GM23338 (cell line): ENCODE results near the gene ZNF285. TPM values are rescaled to one million over a fixed set of nuclear protein-coding genes. Genes with fewer than 3 reads are reported as not detected.

Experiments
- ATAC-seq: fragments of 200-7000 bp; cut with Tn5 transposase; 3 replicates; pipeline ENCODE4 v1.9.1; 2020
- DNase-seq: peaks from one replicate; pipeline ENCODE4 v3.0.0-alpha.2; 2015; ENCODE audit warnings: low spot score
- H2AFZ ChIP-seq: fragments of 200-600 bp; sonication (generic); 2 replicates; pipeline ENCODE4 v1.8.0; 2016; ENCODE audit warnings: antibody characterized with exemption, mild to moderate bottlenecking, moderate library complexity
- H3F3A ChIP-seq: fragments of 200-600 bp; sonication (generic); replicated peaks from 2 replicates; pipeline ENCODE4 v1.8.0; 2017; ENCODE audit warnings: antibody characterized with exemption, mixed run types, low read depth
- H3K27ac ChIP-seq: fragments of 200-600 bp; sonication (generic); 2 replicates; pipeline ENCODE4 v1.6.1; 2016; ENCODE audit warnings: low read depth
- H3K27me3 ChIP-seq: fragments of 200-600 bp; sonication (generic); 2 replicates; pipeline ENCODE4 v1.8.0; 2016; ENCODE audit warnings: mild to moderate bottlenecking, mixed run types, moderate library complexity; ENCODE audit not compliant: insufficient read depth
- H3K36me3 ChIP-seq: fragments of 200-600 bp; sonication (generic); 2 replicates; pipeline ENCODE4 v1.8.0; 2016; ENCODE audit warnings: mild to moderate bottlenecking; ENCODE audit not compliant: insufficient read depth
- H3K4me1 ChIP-seq: fragments of 200-600 bp; sonication (generic); 2 replicates; pipeline ENCODE4 v1.8.0; 2016; ENCODE audit warnings: mild to moderate bottlenecking, moderate library complexity; ENCODE audit not compliant: insufficient read depth
- H3K4me2 ChIP-seq: fragments of 200-600 bp; sonication (generic); 2 replicates; pipeline ENCODE4 v1.7.1; 2017; ENCODE audit warnings: mixed run types
- H3K4me3 ChIP-seq: fragments of 200-600 bp; sonication (generic); 2 replicates; pipeline ENCODE4 v1.6.1; 2016; ENCODE audit warnings: mixed run types
- H3K79me2 ChIP-seq: fragments of 200-600 bp; sonication (generic); replicated peaks from 2 replicates; pipeline ENCODE4 v1.8.0; 2017; ENCODE audit warnings: mild to moderate bottlenecking; ENCODE audit not compliant: insufficient read depth
- H3K9me2 ChIP-seq: fragments of 200-600 bp; sonication (generic); 2 replicates; pipeline ENCODE4 v1.8.0; 2017; ENCODE audit not compliant: insufficient read depth
- H4K20me1 ChIP-seq: fragments of 200-600 bp; sonication (generic); replicated peaks from 2 replicates; pipeline ENCODE4 v1.8.0; 2017; ENCODE audit warnings: mild to moderate bottlenecking; ENCODE audit not compliant: insufficient read depth
- H3K27ac Mint-ChIP-seq: 2 replicates; pipeline ENCODE4 v1.8.0; 2020; ENCODE audit warnings: inconsistent platforms, mild to moderate bottlenecking, moderate library complexity, mixed read lengths
- H3K27me3 Mint-ChIP-seq: 3 replicates; pipeline ENCODE4 v1.8.0; 2022; ENCODE audit warnings: low read depth, mild to moderate bottlenecking, moderate library complexity, mixed read lengths, inconsistent platforms; ENCODE audit not compliant: insufficient read depth, poor library complexity
- H3K36me3 Mint-ChIP-seq: 3 replicates; pipeline ENCODE4 v1.8.0; 2021; ENCODE audit warnings: low read depth, mild to moderate bottlenecking, inconsistent platforms, moderate library complexity, mixed read lengths
- H3K4me1 Mint-ChIP-seq: 3 replicates; pipeline ENCODE4 v1.8.0; 2020; ENCODE audit warnings: mild to moderate bottlenecking, inconsistent platforms, mixed read lengths
- H3K4me3 Mint-ChIP-seq: 3 replicates; pipeline ENCODE4 v1.8.0; 2021; ENCODE audit warnings: moderate library complexity, mild to moderate bottlenecking, inconsistent platforms, mixed read lengths
- H3K9me3 Mint-ChIP-seq: 3 replicates; pipeline ENCODE4 v1.8.0; 2020; ENCODE audit warnings: moderate library complexity, mild to moderate bottlenecking, inconsistent platforms, mixed read lengths
- CREB1 ChIP-seq: fragments of 250-450 bp; sonication (Bioruptor Pico); IDR thresholded peaks from 2 replicates; pipeline ENCODE4 v1.5.0; 2020; ENCODE audit warnings: low read depth, mild to moderate bottlenecking, moderate library complexity
- CTCF ChIP-seq, 2 experiments: fragments of 200-600 bp in 1 of 2; sonication (generic) in 1 of 2; conservative IDR thresholded peaks; 2 replicates each; pipeline versions ENCODE4 v1.5.1 to v1.6.1; 2016 to 2017; ENCODE audit warnings: antibody characterized with exemption in 2 of 2, low read depth in 2 of 2, mild to moderate bottlenecking in 2 of 2, moderate library complexity in 1 of 2
- ETS1 ChIP-seq: IDR thresholded peaks from 2 replicates; pipeline ENCODE4 v1.6.1; 2016; ENCODE audit warnings: antibody characterized with exemption
- EZH2 ChIP-seq: fragments of 200-600 bp; sonication (generic); IDR thresholded peaks from one replicate; pipeline ENCODE4 v1.8.0; 2017; ENCODE audit warnings: antibody characterized with exemption, mild to moderate bottlenecking, low read depth; ENCODE audit not compliant: unreplicated experiment
- EZH2phosphoT487 ChIP-seq: fragments of 200-600 bp; sonication (generic); IDR thresholded peaks from one replicate; pipeline ENCODE4 v1.8.1; 2018; ENCODE audit warnings: antibody characterized with exemption; ENCODE audit not compliant: unreplicated experiment
- NANOG ChIP-seq: IDR thresholded peaks from 2 replicates; pipeline ENCODE4 v1.6.1; 2016; ENCODE audit warnings: antibody characterized with exemption, borderline replicate concordance
- POLR2AphosphoS5 ChIP-seq: IDR thresholded peaks from 2 replicates; pipeline ENCODE4 v1.6.1; 2016; ENCODE audit warnings: antibody characterized with exemption, low read depth
- REST ChIP-seq: IDR thresholded peaks from one replicate; pipeline ENCODE4 v1.6.1; 2018; ENCODE audit warnings: antibody characterized with exemption; ENCODE audit not compliant: unreplicated experiment
- STAT1 ChIP-seq: IDR thresholded peaks from one replicate; pipeline ENCODE4 v1.6.1; 2016; ENCODE audit warnings: antibody characterized with exemption; ENCODE audit not compliant: unreplicated experiment
- ZNF114 ChIP-seq: fragments of 250-450 bp; sonication (Bioruptor Pico); IDR thresholded peaks from 2 replicates; pipeline ENCODE4 v1.5.0; 2020; ENCODE audit warnings: mild to moderate bottlenecking, moderate library complexity
- ZNF331 ChIP-seq: fragments of 250-450 bp; sonication (Bioruptor Pico); IDR thresholded peaks from 2 replicates; pipeline ENCODE4 v1.5.0; 2020; ENCODE audit warnings: low read depth, mild to moderate bottlenecking, moderate library complexity
- ZNF462 ChIP-seq: fragments of 250-450 bp; sonication (Bioruptor Pico); IDR thresholded peaks from 2 replicates; pipeline ENCODE4 v1.5.0; 2020; ENCODE audit warnings: mild to moderate bottlenecking, moderate library complexity
- polyA plus RNA-seq: library from polyadenylated mRNA; unstranded; fragments of >200 nt; fragmentation: Nextera tagmentation; extraction: Ambion mirVana; gene quantifications from 2 replicates; pipeline ENCODE4 v1.2.1, GENCODE V29; 2016
- total RNA-seq: library from RNA; depleted of rRNA; stranded (reverse); fragments of >200 nt; shearing (Covaris generic); gene quantifications from 2 replicates; pipeline ENCODE4 v1.2.3, GENCODE V29; 2014

Gene ZNF285
- total and polyA plus RNA-seq, 2 experiments from 2014 or later = 1.7 to 3.4 TPM

- Mint-ChIP-seq H3K4me1 (0 out of 3 replicates have a peak, but pooled peaks cover 4% of the 10 kb centered on the region), H3K27me3 (peaks cover 15% of the 10 kb centered on the region), H3K36me3 (peaks cover 59% of the 10 kb centered on the region), H3K4me3 (peak within 1 kb of the TSS; percentile 99), H3K9me3 (peaks cover 67% of the 10 kb centered on the region), H3K27ac (peak within 1 kb of the TSS; percentile 92)
- no peaks in the 10 kb centered on the region; the same call in 1 of the 2 replicates for H3K36me3 ChIP-seq
- TF ChIP-seq ZNF462 (CRISPR knock-in tag) = no peak
- TF ChIP-seq EZH2 = no peak
- peak; percentile 90 for TF ChIP-seq CREB1 (CRISPR knock-in tag)
- TF ChIP-seq ZNF331 (CRISPR knock-in tag) = no peak
- no peak for TF ChIP-seq REST
- TF ChIP-seq POLR2AphosphoS5 = peak; percentile 82
- peak; percentile 98 for TF ChIP-seq ETS1
- TF ChIP-seq EZH2phosphoT487 = no peak
- no peak for TF ChIP-seq CTCF (conservative IDR thresholded peaks at IDR 0.05; ENCODE audit: low read depth in 2 of 2)
- TF ChIP-seq NANOG = no peak
- TF ChIP-seq STAT1 = no peak
- no peak for TF ChIP-seq ZNF114 (CRISPR knock-in tag)
- DNase-seq (peak; percentile 99), ATAC-seq (peak; percentile 100)
- no peaks in the 10 kb centered on the region for H3F3A ChIP-seq
- H3K4me3 ChIP-seq = peak within 1 kb of the TSS; percentile 71
- peak within 1 kb of the TSS; percentile 80; the same call in 1 of the 2 replicates for H2AFZ ChIP-seq
- H3K4me2 ChIP-seq = peak within 1 kb of the TSS; percentile 84
- H3K4me1 ChIP-seq = peaks cover 6% of the 10 kb centered on the region; the same call in 1 of the 2 replicates
- 0 out of 2 replicates have a peak, but pooled peaks cover 13% of the 10 kb centered on the region for H3K79me2 ChIP-seq
- no peaks in the 10 kb centered on the region for H3K27me3 ChIP-seq
- no peak within 1 kb of the TSS for H3K27ac ChIP-seq
- peaks cover 4% of the 10 kb centered on the region for H3K9me2 ChIP-seq
- H4K20me1 ChIP-seq = no peaks in the 10 kb centered on the region; the same call in 1 of the 2 replicates
These were observed 46.7 kb upstream of the ZNF285 start, which contains the start of gene ZNF229 for GRCh38 chr19:44447916-44448674. Gene ZNF229, minus strand, starts transcription at chr19:44448472. Its CDS starts 5,625 bp downstream, at chr19:44442847.
